ENCODE data around the gene ERN1. TPM values are rescaled to one million over a fixed set of nuclear protein-coding genes. Genes with fewer than 3 reads are reported as not detected.

The ERN1 gene
- total and polyA plus RNA-seq, 2 experiments from 2014 or later: 8.9 to 12.4 TPM

DNA sequence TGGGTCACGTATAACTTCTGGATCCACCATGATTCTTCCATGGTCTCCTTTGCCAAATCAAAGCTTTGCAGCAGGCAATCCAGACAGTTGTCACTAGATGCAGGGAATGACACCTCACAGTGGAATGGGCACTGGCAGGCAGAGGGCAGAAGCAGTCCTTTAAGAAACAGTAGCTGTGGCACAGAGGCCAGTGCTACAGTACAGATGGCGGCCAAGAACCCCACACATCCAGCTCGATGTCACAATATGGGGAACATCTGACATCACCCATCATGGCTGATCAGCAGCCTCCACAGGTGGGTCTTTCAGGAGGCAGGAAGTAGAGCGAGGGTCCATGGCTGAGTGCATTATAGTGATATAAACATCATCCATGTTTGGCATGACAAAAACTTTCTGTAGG, 18.8 kb upstream of the ERN1 start:
- Histone ChIP-seq H3K27me3 (no peaks in the 10 kb centered on the region), H3K36me3 (peaks cover 15% of the 10 kb centered on the region), H3K4me1 (ENCODE audit: low read depth) (peaks cover 22% of the 10 kb centered on the region), H3K4me3 (no peak overlapping the region), H3K27ac (no peak overlapping the region), H3K9me3 (ENCODE audit: low read depth) (no peaks in the 10 kb centered on the region)
- DNase-seq (ENCODE audit: low read depth in 1 of 2, low spot score in 1 of 2): no peak
- TF ChIP-seq, protein P1, sequence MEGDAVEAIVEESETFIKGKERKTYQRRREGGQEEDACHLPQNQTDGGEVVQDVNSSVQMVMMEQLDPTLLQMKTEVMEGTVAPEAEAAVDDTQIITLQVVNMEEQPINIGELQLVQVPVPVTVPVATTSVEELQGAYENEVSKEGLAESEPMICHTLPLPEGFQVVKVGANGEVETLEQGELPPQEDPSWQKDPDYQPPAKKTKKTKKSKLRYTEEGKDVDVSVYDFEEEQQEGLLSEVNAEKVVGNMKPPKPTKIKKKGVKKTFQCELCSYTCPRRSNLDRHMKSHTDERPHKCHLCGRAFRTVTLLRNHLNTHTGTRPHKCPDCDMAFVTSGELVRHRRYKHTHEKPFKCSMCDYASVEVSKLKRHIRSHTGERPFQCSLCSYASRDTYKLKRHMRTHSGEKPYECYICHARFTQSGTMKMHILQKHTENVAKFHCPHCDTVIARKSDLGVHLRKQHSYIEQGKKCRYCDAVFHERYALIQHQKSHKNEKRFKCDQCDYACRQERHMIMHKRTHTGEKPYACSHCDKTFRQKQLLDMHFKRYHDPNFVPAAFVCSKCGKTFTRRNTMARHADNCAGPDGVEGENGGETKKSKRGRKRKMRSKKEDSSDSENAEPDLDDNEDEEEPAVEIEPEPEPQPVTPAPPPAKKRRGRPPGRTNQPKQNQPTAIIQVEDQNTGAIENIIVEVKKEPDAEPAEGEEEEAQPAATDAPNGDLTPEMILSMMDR (IDR thresholded peaks at IDR 0.05; ENCODE audit: low read depth, low read length): peak; percentile 3

DNA sequence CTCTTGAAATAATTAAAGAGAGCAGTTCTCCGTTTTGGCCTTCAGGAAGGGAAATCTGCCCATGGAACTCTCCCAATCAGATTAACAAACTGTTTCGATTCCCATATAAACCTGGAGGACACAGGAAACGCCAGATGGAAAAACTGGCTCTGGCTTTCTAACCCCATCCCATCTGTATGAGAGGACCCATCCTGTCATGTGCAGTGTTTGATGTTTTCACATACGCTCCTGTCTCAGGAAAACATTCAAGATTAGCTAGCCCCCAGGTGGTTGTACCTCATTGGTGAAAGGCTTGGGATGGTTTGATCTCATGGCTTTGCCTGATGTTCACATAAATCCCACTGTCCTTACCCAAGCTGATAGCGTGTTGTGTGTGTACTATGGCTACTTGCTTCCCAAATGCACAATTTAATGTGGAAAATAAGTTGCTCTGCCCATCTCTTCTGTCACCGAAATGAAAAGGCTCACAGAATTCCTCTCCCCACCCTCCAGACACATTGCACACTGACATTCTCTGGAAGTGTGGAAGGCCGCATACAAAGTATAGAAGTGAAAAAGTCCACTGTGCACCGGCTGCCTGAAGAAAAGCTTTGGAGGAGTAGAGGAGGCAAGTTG, 18.2 kb upstream of the ERN1 start:
- Histone ChIP-seq H3K27ac (no peak overlapping the region), H3K27me3 (no peaks in the 10 kb centered on the region), H3K9me3 (ENCODE audit: low read depth) (no peaks in the 10 kb centered on the region), H3K4me1 (ENCODE audit: low read depth) (peaks cover 22% of the 10 kb centered on the region), H3K36me3 (peaks cover 12% of the 10 kb centered on the region), H3K4me3 (no peak overlapping the region)
- peak in 1 of 2 donors; percentile 52 for DNase-seq (ENCODE audit: low read depth in 1 of 2, low spot score in 1 of 2)
- TF ChIP-seq, protein P1 (IDR thresholded peaks at IDR 0.05; ENCODE audit: low read depth, low read length): no peak

DNA sequence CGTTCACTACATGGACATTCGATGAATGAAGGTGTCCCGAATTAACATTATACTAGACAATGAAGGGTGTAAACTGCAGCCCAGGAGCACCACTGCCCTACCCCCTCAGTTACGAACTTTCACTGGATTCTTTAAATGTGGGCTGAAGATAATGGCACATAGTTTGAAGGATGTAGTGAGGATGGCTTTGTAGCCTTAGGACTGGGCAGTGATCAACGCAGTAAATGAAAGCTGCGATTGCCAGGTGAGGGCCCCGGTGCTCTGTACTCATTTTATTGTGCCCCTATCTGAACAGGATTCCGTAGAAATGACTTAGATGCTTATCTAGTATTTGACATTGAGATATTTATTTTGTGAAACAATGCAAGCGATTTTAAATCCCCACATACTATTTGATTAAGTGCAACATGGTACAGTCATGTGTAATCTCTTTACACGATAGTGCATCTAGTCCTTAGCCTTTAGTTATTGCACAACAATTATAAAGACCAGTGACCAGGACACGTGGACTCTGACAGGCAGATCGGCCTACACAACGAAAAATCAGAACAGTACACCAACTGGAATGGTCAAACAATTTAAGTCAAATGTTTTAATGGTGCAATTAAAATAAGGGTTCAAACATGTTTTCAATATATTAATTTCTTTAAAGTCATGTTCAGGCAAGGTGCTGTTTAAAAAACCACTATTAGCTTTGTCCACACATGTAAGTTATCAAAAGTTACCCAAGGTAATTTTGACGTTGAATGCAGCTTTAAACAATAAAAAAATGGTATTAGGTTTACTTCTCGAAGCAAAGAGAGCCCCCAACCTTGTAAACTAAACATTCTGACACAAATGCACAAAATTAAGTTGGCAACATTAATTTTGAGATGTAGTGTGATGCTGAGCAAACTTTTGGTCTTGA, 17.4 kb upstream of the ERN1 start:
- DNase-seq (ENCODE audit: low read depth in 1 of 2, low spot score in 1 of 2): peak in 1 of 2 donors; percentile 51
- TF ChIP-seq, protein P1 (IDR thresholded peaks at IDR 0.05; ENCODE audit: low read depth, low read length): no peak
- Histone ChIP-seq H3K27ac (peak overlapping the region; percentile 96), H3K4me1 (ENCODE audit: low read depth) (peaks cover 15% of the 10 kb centered on the region), H3K27me3 (no peaks in the 10 kb centered on the region), H3K36me3 (peaks cover 12% of the 10 kb centered on the region), H3K9me3 (ENCODE audit: low read depth) (no peaks in the 10 kb centered on the region), H3K4me3 (peak overlapping the region; percentile 45)

DNA sequence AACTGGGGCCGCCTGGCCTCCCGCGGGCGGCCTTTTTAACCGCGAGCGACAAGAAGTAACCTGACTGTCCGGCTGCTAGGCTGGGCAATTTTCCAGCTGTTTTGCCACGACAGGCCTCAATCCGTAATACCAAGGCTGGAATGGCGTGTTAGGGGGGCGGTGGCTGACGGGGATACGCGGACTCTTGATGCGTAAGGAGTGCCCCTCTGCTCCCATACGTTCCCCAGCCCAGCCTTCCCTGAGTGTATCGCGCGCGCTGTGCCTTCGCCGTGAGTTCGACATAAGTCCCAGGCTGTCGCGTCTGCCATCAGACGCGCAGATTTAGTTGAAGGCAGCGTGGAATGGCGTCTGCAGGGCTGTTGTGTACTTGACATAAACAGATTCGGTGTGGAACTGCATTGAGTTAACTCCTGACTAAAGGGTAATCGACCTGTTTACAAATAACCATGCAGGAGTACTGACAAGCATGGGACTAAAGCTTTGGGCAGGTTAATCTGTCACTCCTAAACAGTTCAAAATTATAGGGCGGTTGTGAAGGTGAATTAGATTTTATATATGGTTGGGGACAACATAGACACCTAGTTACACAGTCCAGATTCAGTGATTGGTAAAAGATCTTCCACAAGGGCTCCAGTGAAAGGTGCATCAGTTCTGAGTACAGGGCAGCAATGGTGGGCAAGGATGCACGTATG, 16.6 kb upstream of the ERN1 start:
- H3K4me3 ChIP-seq: peak overlapping the region; percentile 45
- TF ChIP-seq, protein P1 (IDR thresholded peaks at IDR 0.05; ENCODE audit: low read depth, low read length): no peak
- H3K9me3 ChIP-seq (ENCODE audit: low read depth): no peaks in the 10 kb centered on the region
- DNase-seq (ENCODE audit: low read depth in 1 of 2, low spot score in 1 of 2): peak; percentile 77 to 79
- peaks cover 12% of the 10 kb centered on the region for H3K36me3 ChIP-seq
- H3K27ac ChIP-seq: peak overlapping the region; percentile 96
- H3K27me3 ChIP-seq: no peaks in the 10 kb centered on the region
- peaks cover 9% of the 10 kb centered on the region for H3K4me1 ChIP-seq (ENCODE audit: low read depth)

DNA sequence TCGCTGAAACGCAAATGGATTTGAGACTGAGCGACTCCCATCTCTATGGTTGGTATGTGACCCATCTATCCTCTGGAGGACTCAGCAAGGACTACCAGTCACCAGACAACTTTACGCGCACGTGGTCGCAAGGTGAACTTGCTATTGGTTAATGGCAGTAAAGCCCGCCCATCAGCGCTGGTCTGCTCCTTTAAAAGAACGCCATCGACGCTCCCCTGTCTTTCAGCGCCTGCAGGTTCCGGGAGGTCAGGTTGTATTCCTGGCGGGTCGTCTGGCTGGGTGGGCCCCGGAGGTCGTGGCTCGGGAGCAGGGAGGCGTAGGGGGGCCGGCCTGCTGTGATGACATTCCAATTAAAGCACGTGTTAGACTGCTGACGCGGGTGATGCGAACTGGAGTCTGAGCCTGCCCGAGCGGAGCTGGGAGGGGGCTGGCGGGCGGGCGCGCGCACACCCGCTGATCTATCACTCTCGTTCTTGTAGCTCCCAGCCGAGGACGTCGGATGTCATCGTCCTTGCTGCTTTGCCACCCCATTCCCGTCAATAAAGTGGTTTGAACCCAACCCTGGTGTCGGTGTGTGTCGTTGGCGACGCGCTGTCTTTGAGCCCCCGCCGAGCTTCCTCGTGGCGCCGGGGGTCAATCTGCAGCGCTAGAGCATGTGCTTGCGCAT, 15.9 kb upstream of the ERN1 start:
- H3K27me3 ChIP-seq: no peaks in the 10 kb centered on the region
- H3K27ac ChIP-seq: peak overlapping the region; percentile 96
- TF ChIP-seq, protein P1 (IDR thresholded peaks at IDR 0.05; ENCODE audit: low read depth, low read length): no peak
- peaks cover 9% of the 10 kb centered on the region for H3K4me1 ChIP-seq (ENCODE audit: low read depth)
- peak overlapping the region; percentile 45 for H3K4me3 ChIP-seq
- peaks cover 12% of the 10 kb centered on the region for H3K36me3 ChIP-seq
- H3K9me3 ChIP-seq (ENCODE audit: low read depth): no peaks in the 10 kb centered on the region
- DNase-seq (ENCODE audit: low read depth in 1 of 2, low spot score in 1 of 2): peak; percentile 99 to 100

Measured in cardiac muscle cell (in vitro differentiated cells and primary cell).